ENCODE results near the gene ZC3H7B.

DNA sequence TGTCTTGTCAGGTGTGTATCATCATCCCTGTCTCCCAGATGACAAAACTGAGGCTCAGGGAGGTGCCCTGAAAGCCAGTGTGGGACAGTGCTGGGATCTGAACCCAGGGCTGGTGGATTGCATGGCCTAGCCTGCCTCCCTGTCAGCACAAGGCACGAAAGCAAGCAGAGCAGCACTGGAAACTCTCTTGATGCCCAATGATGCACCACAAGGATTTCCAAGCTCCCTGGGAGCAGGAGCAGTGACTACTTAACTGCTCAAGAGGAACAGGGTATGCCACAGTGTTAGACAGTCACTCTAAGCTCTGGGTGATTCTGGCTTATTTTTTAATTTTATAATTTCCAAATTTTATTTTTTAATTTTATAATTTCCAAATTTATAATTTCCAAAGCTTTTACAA is 9.0 kb downstream of the ZC3H7B start:
- TF ChIP-seq, protein P1, sequence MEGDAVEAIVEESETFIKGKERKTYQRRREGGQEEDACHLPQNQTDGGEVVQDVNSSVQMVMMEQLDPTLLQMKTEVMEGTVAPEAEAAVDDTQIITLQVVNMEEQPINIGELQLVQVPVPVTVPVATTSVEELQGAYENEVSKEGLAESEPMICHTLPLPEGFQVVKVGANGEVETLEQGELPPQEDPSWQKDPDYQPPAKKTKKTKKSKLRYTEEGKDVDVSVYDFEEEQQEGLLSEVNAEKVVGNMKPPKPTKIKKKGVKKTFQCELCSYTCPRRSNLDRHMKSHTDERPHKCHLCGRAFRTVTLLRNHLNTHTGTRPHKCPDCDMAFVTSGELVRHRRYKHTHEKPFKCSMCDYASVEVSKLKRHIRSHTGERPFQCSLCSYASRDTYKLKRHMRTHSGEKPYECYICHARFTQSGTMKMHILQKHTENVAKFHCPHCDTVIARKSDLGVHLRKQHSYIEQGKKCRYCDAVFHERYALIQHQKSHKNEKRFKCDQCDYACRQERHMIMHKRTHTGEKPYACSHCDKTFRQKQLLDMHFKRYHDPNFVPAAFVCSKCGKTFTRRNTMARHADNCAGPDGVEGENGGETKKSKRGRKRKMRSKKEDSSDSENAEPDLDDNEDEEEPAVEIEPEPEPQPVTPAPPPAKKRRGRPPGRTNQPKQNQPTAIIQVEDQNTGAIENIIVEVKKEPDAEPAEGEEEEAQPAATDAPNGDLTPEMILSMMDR (optimal IDR thresholded peaks at IDR 0.05 in 1 of 3, IDR thresholded peaks at IDR 0.05 in 1 of 3, conservative IDR thresholded peaks at IDR 0.05 in 1 of 3; ENCODE audit: extremely low read depth in 1 of 3, insufficient read depth in 2 of 3, low read length in 3 of 3), result no peak
- TF ChIP-seq EZH2 (IDR thresholded peaks at IDR 0.05; ENCODE audit: low read length), result no peak

All from keratinocyte (primary cell).